Activated T-cell treated with anti-CD3 and anti-CD28 coated beads for 4 hours (primary cell): ENCODE data around the gene KRTAP10-1.

Experiments
- DNase-seq: peaks from one replicate; pipeline ENCODE4 v3.0.0-alpha.2; 2020

The KRTAP10-1 gene

DNA sequence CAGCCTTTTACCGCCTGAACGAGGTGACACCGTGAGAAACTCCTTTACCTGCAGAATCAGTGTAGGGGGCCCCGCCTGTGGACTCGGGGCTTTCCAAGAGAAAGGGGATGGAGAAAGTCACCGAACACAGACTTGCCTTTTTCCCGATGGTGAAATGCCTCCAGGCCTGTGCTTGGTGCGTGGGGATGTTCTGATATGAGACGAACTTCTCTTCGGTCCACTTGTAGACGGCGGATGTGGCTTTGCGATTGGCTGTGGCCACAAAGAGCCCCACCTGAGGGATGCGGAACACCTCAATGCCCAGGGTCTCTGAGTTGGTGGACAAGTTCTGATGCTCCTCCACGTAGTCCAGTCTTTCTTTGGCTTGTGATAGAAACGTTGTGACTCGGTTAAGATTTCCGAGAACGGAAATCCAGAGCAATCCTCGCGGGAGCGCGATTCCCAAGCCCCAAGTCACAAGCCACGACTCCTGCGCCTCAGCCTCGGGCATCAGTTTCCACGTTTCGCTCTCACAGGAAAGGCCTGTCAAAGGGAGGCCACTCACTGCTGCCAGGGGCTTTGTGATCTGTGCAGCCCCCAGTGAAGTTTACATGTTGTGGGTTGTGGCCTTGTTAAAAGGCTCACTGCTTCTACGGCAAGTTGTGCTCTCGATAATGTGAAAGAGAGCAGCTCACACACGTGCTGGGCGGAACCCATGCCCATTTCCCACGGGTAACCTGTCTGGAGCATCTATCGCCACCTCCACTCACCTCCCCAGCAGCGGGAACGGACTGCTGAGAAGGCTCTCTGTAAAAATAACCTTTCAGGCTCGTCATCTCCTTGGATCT lies 12.6 kb downstream of the KRTAP10-1 start:
- no peak for DNase-seq

DNA sequence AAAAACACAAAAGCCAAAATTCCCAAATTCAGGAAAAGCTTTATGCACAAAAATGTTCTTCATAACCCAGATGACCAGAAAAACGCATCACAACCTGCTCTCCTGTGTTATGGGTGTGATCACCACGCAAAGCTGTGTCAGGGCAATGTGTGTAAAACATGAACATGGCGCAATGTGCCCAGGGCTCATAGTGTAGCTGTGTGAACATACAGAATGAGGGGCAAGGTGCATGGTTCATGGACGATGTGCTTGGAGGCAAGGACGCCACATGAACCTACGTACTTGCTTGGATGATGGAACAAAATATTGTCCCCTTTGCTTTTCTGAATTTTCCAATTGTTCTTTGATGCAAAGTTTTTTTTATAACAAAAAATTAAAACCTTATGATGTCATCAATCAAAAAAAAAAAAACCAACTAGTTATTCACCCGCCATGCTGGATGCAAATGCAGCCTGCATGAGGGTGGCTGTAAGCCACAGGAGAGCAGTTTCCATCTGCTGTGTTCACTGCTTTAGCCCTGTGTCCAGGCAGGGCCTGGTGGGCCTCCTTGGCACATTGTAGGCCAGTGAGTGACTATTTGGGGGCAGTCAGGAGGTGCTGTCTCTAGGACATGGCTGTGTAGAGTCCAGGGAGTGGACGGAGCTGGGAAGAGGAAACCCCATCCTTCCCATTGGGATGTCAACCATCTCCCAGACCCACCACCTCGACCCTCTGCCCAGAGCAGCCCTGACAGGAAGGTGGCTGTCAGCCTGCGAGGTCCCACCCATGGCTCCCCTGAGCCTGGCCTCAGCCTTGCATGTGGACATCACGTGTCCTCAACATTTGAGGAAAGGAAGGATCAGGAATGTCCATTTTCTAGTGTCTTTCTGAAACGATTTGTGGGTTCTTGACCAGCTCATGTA lies 13.6 kb downstream of the KRTAP10-1 start:
- DNase-seq: no peak

- DNase-seq: no peak
Measured at GRCh38 chr21:44525391-44526095, 14.5 kb downstream of the KRTAP10-1 start.

DNA sequence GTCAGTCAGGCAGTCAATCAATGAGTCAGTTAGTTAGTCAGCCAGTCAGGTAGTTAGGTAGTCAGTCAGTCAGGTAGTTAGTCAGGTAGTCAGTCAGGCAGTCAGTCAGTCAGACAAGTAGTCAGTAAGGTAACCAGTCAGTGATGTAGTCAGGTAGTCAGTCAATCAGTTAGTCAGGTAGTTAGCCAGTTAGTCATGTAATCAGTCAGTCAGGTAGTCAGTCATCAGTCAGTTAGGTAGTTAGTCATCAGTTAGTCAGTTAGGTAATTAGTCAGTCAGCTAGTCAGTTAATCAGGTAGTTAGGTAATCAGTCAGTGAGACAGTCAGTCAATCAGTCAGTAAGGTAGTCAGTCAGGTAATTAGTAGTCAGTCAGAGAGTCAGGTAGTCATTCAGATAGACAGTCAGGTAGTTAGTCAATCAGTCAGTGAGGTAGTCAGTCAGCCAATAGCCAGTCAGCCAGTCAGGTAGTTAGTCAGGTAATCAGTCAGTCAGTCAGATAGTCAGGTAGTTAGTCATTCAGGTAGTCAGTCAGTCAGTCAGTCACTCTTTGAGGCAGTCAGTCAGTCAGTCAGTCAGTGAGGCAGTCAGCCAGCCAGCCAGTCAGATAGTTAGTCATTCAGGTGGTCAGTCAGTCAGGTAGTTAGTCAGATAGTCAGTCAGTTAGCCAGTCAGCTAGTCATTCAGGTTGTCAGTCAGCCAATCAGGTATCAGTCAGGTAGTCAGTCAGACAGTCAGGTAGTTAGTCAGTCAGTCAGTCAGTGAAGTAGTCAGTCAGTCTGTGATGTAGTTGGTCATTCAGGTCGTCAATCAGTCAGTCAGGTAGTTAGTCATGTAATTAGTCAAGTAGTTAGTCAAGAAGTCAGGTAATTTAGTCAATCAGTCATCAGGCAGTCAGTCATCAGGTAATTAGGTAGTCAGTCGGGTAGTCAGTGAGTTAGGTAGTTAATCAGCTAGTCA lies 15.3 kb downstream of the KRTAP10-1 start:
- no peak for DNase-seq

DNA sequence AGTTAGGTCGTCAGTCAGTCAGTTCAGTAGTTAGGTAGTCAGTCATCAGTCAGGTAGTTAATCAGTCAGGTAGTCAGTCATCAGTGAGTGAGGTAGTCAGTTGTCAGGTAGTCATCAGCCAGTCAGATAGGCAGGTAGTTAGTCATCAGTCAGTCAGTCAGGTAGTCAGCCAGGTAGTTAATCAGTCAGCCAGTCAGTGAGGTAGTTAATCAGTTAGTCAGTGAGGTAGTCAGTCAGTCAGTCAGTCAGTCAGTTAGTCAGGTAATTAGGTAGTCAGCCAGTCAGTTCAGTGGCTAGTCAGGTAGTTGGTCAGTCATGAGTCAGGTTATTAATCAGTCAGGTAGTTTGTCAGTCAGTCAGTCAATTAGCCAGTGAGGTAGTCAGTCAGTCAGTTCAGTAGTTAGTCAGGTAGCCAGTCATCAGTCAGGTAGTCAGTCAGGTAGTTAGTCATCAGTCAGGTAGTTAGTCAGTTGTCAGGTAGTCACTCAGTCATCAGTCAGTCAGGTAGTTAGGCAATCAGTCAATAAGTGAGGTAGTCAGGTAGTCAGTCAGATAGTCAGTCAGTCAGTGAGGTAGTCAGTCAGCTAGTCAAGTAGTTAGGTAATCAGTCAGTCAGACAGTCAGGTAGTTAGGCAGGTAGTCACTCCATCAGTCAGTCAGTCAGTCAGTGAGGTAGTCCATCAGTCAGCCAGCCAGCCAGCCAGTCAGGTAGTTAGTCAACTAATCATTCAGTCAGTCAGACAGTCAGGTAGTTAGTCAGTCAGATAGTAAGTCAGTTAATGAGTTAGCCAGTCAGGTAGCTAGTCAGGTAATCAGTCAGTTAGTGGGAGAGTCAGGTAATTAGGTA lies 16.2 kb downstream of the KRTAP10-1 start:
- DNase-seq: no peak

GRCh38 chr21:44522753-44523204 lies 17.2 kb downstream of the KRTAP10-1 start:
- no peak for DNase-seq

- no peak for DNase-seq
Measured at GRCh38 chr21:44521928-44522752, 17.9 kb downstream of the KRTAP10-1 start.

- DNase-seq: no peak
Measured at GRCh38 chr21:44521301-44521927, 18.6 kb downstream of the KRTAP10-1 start.

DNA sequence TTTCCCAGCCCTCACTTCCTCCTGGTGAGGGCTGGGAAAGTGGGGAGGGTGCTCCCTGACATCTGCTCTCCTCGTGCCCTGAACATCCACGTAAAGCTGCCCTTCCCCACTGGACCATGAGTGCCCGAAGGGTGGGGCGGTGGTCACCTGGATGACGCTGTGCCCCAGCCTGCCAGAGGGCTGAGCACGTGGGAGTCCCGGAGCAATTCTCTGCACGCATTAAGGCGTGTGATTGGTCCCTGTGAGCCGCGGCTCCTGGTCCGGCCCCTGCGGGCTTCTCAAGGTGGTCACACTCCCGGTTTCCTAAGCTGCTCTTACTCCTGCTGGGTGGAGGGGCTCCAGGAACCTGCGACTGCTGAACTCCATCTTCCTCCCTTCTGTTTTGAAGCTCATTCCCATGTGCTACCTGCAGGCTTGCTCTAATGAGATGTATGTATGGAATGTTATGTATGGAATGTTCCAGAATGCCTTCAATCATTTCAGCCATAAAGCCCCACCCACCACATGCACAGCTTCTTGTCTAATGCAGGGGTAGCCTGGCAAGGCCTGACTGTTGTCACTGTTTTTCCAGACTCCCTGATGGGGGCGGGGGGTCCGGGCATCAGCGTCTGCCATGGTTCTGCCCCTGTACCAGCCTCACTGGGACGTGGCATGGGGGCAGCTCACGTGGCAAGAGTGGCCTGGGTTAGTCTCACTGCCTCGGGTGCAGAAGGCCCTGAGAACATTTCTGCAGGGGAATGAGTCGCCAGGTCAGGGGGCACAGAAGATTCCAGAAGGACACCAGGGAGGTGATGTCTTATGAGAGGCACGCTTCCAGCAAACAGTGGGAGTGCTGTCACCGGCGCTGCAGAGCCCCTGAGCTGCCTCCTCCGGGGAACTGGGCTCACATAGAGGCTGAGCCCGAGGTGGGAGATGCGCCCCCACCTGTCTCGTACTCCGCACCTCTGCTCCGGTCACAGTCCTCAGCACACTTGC lies 19.4 kb downstream of the KRTAP10-1 start:
- DNase-seq: no peak

GRCh38 chr21:44519346-44520325 lies 20.4 kb downstream of the KRTAP10-1 start:
- DNase-seq: no peak

GRCh38 chr21:44518686-44519085 lies 21.3 kb downstream of the KRTAP10-1 start:
- DNase-seq: no peak

DNA sequence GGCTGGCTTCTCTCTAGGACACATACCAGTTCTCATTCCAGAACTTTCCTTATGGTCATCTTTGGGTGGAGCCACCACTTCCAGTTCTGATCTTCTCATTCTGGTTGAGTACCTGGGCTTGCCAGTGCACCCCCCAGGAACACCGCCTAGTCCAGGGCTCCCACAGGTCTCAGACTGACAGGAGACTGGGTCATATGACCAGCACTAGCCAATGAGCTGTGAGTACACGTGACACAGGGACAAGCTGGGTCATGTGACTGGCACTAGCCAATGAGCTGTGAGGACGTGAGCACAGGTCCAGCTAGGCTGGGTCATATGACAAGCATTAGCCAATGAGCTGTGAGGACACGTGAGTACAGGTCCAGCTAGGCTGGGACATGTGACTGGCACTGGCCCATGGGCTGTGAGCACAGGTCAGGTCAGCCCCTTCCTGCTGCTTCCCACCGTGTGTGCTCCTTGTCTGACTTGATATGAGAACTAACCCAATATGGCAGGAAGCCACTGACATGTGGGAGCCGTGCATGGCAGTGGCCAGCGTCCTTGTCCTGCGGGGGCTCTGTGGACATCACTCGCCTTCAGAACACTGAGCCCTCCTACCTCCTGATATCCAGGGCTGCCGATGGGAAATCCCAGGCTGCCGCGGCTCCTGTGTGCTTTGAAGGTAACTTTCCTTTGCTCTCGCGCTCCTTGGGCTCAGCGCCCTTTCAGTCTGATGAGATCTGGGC lies 22.7 kb downstream of the KRTAP10-1 start:
- no peak for DNase-seq

- DNase-seq: no peak
Measured at GRCh38 chr21:44516828-44517174, 23.2 kb downstream of the KRTAP10-1 start.

DNA sequence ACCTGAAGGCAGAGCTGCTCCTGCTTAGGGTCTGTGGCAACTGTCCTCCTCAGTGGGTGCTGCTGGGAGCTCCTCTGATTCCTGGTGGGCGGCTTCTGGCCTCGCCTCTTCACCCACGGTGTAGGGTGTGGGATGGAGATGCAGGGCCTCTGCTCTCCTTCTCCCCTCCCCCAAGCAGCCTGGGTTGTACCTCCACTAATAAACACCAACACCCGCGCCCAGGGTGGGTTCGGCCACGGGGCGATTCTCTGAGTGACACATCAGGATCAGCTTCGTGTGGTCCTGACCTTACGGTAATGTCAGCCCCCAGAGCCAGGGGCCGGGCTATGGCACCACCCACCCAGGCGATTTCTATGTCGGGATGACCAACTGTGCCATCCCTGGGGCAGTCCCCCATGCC lies 23.7 kb downstream of the KRTAP10-1 start:
- DNase-seq: no peak

DNA sequence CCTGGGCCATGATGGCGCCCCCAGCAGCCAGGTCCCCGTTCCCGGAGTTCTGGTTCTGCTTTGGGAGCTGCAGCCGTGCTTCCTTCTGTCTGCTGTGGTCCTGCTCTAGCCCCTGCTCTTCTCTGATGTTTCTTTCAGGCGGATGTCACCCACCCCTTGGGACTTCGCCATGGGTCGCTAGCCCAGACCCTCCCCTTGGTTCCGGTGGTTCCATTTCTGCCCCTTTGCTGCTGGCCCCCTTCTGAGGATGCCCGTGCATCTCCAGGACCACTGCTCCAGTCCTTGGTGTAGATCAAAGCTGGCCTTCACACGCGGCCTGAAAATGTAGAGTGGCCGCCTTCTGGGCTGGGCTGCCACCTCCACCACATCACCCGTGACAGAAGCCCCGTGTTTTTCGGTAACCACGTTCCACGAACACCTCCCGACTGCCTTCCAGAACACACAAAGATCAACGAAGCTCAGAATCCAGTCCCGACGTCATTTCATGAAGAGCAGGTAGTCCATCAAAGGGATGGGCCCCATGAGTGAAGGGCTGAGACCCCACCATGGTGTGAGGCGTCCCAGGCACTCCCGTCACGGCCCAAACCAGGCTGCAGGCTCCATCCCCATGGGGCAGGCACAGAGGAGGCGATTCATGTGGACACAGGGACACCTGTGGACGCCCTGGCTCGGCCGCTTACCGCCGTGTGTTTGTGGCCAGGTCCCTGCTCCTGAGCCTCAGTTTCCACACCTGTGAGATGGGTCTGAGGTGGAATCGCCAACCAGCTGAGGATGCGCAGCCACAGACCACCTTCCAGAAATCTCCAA lies 24.4 kb downstream of the KRTAP10-1 start:
- no peak for DNase-seq
